Activated CD8-positive, alpha-beta memory T cell treated with anti-CD3 and anti-CD28 coated beads for 24 hours (primary cell): Measurements from ENCODE around the gene ATE1.
"Not testable (repeated sequence)": the region's sequence is repeated elsewhere in the genome, so short reads cannot be mapped to it uniquely, and the experiment has no call there.

Experiments
- DNase-seq: peaks from one replicate; pipeline ENCODE4 v3.0.0-alpha.2; 2020

The ATE1 gene

GRCh38 chr10:121828045-121828444 lies 99.8 kb downstream of the ATE1 start:
- DNase-seq: no peak

- not testable (repeated sequence) for DNase-seq
Observed at GRCh38 chr10:121826773-121827172, 101.1 kb downstream of the ATE1 start.

- DNase-seq: no peak
Observed at GRCh38 chr10:121823993-121824463, 103.8 kb downstream of the ATE1 start.

- no peak for DNase-seq
Observed at GRCh38 chr10:121822724-121823123, 105.1 kb downstream of the ATE1 start.

- DNase-seq: no peak
Observed at GRCh38 chr10:121822180-121822579, 105.7 kb downstream of the ATE1 start.

- no peak for DNase-seq
Observed at GRCh38 chr10:121819049-121819448, 108.8 kb downstream of the ATE1 start.

GRCh38 chr10:121818599-121818998 lies 109.2 kb downstream of the ATE1 start:
- no peak for DNase-seq

DNA sequence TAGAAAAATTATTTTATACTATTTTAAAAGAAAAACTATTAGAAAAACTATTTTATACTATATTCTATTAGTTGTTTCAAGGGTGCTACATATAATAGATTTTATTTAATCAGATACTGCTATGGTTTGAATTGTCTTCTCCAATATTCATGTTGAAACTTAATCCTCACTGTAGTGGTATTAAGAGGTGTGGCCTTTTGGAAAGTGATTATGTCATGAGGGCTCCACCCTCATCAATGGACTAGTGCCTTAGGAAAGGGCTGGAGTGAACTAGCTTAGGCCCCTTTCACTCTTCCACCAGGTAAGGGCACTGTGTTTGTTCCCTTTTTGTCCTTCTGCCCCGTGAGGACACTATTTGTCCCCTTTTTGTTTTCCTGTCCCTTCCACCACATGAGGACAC lies 111.6 kb downstream of the ATE1 start:
- no peak for DNase-seq

DNA sequence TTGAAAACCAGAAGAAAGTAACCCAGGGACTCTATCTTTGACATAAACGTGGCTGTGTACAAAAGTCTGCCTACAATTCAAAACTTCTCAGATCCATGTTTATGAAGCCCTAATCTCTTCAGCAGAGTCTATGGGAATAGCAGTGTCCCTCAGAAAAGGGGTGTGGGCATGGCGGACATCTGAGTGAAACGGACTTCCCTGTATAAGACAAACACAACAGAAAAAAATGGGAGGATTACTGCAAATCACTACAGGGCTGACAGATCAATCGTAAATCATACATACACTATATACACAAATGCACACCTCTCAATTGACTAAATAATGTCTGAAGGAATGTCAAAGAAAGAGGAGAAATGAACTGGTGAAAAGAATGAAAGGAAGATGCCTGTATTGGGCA lies 114.0 kb downstream of the ATE1 start:
- DNase-seq: no peak

- DNase-seq: no peak
Observed at GRCh38 chr10:121813211-121813815, 114.5 kb downstream of the ATE1 start.

DNA sequence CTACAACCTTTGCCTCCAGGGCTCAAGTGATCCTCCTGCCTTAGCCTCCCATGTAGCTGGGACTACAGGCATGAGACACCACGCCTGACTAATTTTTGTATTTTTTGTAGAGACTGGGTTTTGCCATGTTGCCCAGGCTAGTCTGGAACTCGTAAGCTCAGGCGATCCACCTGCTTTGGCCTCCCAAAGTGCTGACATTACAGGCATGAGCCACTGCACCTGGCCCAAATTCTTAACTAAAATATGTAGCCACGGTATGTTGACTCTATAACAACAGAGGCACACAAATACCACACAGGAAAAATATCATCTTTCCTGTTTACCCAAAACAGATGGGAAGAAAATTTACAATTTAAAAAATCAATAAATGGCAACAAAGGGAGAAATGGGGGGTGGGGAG lies 115.8 kb downstream of the ATE1 start:
- DNase-seq: no peak

DNA sequence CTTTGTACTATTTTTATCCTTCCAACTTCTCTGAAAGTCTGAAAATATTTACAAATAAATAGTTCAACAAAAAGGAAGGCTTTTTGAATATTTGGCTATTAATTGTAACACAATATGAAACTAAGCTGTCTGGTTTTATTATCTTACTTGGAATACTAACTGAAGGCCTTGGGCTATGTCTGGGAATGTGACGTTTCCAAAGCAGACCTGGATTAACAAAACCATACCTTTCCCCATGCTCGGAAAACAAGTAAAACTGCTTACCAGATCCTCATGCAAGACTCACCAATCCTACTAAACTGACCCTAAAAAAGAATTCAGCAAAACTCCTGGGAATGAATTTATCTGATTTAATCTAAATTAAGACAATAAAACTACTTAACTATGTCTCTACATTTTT lies 116.4 kb downstream of the ATE1 start:
- DNase-seq: no peak

GRCh38 chr10:121808835-121809234 lies 119.0 kb downstream of the ATE1 start:
- no peak for DNase-seq

DNA sequence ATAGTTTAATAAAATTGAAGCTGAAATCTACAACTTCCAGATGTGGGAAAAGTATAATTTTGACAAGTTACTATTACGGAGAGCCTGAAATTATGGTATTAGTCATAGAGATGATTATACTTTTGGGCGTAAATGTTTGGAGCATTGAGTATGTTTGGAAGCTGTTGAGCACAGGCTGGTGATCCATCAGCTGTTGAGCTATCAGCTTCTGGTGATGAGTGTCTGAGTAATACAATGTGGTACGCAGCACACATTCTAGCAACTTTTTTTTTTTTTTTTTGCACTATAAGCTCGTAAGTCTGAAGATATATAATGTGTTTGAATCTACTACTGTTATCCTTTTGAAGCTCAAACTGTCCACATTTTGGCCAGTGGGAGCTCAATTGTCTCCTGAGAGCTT lies 123.4 kb downstream of the ATE1 start:
- no peak for DNase-seq

GRCh38 chr10:121803611-121804010 lies 124.2 kb downstream of the ATE1 start:
- no peak for DNase-seq

DNA sequence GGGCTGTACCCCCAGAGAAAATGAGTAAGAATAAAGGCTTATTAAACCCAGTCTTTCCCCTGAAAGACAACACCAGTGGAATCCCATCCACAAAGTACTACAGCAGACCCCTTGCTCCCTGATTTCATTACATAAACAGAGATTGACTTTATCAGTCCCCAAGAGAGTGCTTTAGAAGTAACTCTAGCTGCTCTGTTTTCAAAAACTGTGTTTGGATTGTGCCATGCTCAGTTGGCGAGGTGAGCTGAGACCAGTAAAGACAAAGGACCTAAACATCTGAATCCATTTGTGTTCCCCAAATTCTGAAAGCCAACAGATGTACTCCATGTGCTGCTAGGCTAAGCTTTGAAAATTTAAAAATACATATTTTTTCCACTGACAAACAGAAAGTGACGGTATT lies 127.0 kb downstream of the ATE1 start:
- no peak for DNase-seq

DNA sequence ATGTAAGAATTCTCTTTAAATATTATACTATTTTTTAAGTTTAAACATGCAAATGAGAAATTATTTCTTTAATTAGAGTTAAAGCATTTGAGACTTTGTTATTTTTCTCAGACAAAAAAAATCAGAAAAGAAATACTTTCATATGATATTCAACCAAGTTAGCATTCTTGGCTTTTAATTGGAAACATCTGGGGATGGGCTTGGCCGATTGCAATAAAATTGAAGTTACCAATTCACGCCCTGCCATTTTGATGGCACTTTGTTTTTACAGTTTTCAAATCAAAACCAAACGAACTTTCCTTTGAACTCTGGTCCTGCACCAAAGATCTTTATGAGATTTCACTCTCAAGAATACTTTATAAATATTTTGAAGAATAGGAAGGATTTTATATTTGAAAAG lies 127.7 kb downstream of the ATE1 start:
- no peak for DNase-seq

GRCh38 chr10:121797490-121797889 lies 130.3 kb downstream of the ATE1 start:
- DNase-seq: no peak

GRCh38 chr10:121796342-121796741 lies 131.5 kb downstream of the ATE1 start:
- no peak for DNase-seq

DNA sequence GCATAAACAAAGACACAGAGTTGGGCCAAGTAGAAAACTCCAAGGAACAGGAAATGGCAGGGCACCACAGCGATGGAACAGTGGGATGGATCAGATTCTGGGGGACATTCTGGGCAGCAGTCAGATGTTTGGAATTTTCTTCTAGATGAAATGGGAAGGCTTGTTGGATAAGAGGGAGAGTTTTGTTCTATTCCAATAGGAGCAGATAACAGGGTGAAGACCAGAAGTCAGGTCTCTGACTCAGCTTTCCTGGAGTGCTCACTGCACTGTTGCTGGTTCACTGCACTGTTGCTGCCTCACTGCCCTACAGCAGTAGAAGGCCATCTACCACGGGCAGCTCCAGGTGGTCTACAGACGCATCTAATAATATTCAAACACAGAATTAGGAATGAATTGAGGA lies 135.6 kb downstream of the ATE1 start:
- no peak for DNase-seq

GRCh38 chr10:121791761-121792160 lies 136.1 kb downstream of the ATE1 start:
- no peak for DNase-seq

GRCh38 chr10:121788717-121789116 lies 139.1 kb downstream of the ATE1 start:
- DNase-seq: no peak

- no peak for DNase-seq
Observed at GRCh38 chr10:121788115-121788514, 139.7 kb downstream of the ATE1 start.

- DNase-seq: no peak
Observed at GRCh38 chr10:121787169-121787568, 140.7 kb downstream of the ATE1 start.

DNA sequence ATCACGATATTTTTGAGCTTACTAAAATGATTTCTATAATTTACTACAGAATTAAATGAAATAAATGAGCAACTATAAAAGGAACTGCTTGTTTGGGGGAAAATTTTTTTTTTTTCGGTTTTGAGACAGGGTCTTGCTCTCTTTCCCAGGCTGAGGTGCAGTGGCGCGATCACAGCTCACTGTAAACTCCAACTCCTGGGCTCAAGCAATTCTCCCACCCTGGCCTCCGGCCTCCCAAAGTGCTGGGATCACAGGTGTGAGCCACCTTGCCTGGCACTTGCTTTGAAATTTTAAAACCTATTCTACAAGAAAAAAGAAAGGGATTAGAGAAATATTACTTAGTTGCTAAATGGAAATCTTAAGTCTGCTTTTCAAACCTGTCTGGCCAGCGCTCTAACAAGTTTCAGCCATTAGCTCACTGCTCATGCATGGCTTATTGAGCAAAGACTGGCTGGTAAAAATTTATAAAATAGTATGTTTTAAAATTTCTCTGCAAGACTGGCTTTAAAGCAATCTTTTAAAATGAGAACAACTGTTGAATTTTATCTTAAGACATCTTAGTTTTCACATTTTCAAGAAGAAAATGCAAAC lies 144.0 kb downstream of the ATE1 start:
- no peak for DNase-seq
